GM19035 (cell line): ENCODE data around the gene TSPY1.
"Not testable (repeated sequence)": the region's sequence is repeated elsewhere in the genome, so short reads cannot be mapped to it uniquely, and the experiment has no call there.

Experiments used
- ATAC-seq: cut with Tn5 transposase; IDR thresholded peaks from one replicate; pipeline ENCODE4 v1.9.1; 2021; ENCODE audit not compliant: unreplicated experiment

Gene TSPY1, protein sequence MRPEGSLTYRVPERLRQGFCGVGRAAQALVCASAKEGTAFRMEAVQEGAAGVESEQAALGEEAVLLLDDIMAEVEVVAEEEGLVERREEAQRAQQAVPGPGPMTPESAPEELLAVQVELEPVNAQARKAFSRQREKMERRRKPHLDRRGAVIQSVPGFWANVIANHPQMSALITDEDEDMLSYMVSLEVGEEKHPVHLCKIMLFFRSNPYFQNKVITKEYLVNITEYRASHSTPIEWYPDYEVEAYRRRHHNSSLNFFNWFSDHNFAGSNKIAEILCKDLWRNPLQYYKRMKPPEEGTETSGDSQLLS

DNA sequence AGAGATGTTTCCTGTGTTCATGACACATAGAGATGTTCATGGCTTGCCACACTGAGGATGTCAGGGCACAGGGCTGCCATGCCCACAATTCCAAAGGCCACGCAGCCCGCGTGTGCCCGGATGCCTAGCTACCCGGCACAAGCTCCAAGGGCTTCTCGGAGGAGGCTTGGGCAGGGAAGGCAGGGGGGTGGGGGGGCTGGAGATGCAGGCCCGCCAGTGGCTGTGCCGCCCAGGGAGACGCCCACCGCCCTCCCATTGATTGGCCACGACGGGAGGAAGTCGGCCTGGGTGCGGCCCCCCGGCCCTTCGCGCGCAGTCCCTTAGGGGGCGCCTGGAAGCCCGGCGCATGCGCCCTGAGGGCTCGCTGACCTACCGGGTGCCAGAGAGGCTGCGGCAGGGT is at the start of gene TSPY1:
Gene TSPY1 (plus strand): TSS at position 301 of the 400 bp plus-strand sequence. CDS start 46 bp downstream, at position 347.
- ATAC-seq, result not testable (repeated sequence)

DNA sequence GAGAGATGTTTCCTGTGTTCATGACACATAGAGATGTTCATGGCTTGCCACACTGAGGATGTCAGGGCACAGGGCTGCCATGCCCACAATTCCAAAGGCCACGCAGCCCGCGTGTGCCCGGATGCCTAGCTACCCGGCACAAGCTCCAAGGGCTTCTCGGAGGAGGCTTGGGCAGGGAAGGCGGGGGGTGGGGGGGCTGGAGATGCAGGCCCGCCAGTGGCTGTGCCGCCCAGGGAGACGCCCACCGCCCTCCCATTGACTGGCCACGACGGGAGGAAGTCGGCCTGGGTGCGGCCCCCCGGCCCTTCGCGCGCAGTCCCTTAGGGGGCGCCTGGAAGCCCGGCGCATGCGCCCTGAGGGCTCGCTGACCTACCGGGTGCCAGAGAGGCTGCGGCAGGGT is 20.2 kb downstream of the TSPY1 start, which contains the start of gene TSPY9:
Gene TSPY9 (plus strand): TSS at position 301 of the 400 bp plus-strand sequence. CDS start 46 bp downstream, at position 347.
- ATAC-seq, result not testable (repeated sequence)

DNA sequence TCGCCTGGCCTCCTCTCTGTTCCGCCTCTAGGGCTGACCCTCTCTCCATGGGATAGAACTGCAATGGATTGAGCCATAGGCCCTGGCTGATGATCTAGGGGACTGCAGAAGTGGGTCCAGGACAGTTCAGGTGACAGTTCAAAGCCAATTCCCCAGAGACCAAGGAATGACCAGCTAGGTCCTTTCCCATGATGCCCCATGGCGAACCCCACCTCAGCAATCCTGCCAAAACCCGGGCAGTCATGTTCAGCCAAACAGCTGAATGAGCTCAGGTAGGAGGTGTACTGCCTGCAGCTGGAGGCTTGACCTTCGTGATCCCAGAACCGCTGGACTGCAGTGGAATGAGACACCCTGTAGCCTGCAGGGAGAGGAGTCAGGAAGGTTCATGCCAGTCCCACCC is 37.6 kb downstream of the TSPY1 start:
- ATAC-seq, result not testable (repeated sequence)

DNA sequence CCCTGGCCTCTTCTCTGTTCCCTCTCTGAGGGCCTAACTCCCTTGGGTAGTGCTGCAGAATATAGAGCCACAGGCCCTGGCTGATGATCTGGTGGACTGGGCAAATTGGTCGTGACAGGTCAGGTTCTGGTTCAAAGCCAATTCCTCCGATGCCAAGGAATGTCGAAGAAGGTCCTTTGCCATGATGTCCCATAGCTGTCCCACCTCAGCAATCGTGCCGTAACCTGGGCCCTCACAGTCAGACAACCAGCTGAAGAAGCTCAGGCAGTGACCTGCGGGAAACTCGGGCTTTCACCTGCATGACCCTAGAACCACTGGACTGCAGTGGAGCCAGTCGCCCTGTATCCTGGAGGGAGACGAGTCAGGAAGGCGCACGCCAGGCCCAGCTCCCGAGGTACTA is 49.5 kb downstream of the TSPY1 start:
- ATAC-seq, result not testable (repeated sequence)
